HAP-1 (cell line): Measurements from ENCODE around the gene ACTL6B.
"Not testable (repeated sequence)": the region's sequence is repeated elsewhere in the genome, so short reads cannot be mapped to it uniquely, and the experiment has no call there.

Source experiments
- DNase-seq, 2 experiments: peaks; one replicate each; pipeline ENCODE4 v3.0.0-alpha.2; 2016 to 2020; ENCODE audit warnings: low spot score in 2 of 2
- H3K27me3 ChIP-seq: fragments of 250-450 bp; sonication (Bioruptor Pico); 2 replicates; pipeline ENCODE4 v1.5.1; 2020; ENCODE audit warnings: low read depth, mild to moderate bottlenecking, moderate library complexity
- H3K36me3 ChIP-seq: fragments of 250-450 bp; sonication (Bioruptor Pico); replicated peaks from 2 replicates; pipeline ENCODE4 v1.5.1; 2020; ENCODE audit warnings: mild to moderate bottlenecking
- H3K4me1 ChIP-seq: fragments of 250-450 bp; sonication (Bioruptor Pico); 2 replicates; pipeline ENCODE4 v1.5.1; 2020; ENCODE audit warnings: mild to moderate bottlenecking
- H3K4me3 ChIP-seq: fragments of 250-450 bp; sonication (Bioruptor Pico); 2 replicates; pipeline ENCODE4 v1.5.1; 2020; ENCODE audit warnings: mild to moderate bottlenecking, moderate library complexity
- H3K9me3 ChIP-seq: fragments of 250-450 bp; sonication (Bioruptor Pico); 2 replicates; pipeline ENCODE4 v1.5.1; 2020; ENCODE audit warnings: mild to moderate bottlenecking, moderate library complexity
- in situ Hi-C: fragments of 300-500 bp; cut with MboI; formaldehyde crosslinking; loops from 3 replicates; pipeline ENCODE4 v1.14.3; 2020; ENCODE audit warnings: low sequenced_read_pairs, inconsistent platforms, mixed read lengths

Gene ACTL6B

DNA sequence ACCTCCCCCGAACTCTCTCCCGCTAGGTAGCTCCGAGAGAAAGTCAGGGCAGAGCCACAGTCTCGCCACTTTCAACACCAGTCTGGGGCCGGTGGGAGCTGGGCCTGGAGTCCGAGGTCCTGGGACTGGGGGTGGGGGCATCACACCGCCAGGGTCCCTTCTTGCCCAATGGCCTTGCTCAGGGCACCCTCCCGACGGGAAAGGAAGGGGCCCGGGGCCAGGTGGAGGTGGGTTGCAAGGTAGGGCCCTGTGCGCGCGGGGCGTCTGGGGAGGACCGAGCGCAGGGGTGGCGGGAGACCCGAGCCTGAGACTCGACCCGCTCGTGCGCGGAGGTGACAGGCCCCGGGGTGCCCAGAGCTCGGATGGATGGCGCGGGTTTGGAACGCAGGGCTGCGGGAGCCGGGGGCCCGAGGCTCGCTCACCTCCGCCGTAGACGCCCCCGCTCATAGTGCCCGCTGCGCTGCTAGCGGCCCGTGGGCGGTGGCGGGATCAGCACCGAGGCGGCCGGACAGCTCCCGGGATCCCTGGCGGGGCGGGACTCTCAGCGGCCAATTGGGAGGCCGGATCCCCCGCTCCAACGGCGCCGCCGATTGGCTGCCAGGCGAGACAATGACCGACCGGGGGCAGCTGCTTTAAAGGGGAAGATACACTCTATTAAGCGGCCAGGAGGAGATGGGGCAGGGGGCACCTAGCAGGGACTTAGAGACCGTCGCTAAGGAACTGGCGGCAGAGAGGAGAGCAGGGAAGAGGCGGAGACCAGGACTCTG lies at the start of gene ACTL6B:
TSS of gene ACTL6B (minus strand) at position 541 of the 767 bp plus-strand sequence. CDS start at position 447, 94 bp downstream.
- no peaks in the 10 kb centered on the region for H3K9me3 ChIP-seq
- H3K4me1 ChIP-seq = no peaks in the 10 kb centered on the region
- in situ Hi-C loops = no loop called here
- H3K27me3 ChIP-seq = no peaks in the 10 kb centered on the region
- no peak within 1 kb of the TSS for H3K4me3 ChIP-seq
- H3K36me3 ChIP-seq = no peaks in the 10 kb centered on the region
- DNase-seq = peak; percentile 42 to 87

DNA sequence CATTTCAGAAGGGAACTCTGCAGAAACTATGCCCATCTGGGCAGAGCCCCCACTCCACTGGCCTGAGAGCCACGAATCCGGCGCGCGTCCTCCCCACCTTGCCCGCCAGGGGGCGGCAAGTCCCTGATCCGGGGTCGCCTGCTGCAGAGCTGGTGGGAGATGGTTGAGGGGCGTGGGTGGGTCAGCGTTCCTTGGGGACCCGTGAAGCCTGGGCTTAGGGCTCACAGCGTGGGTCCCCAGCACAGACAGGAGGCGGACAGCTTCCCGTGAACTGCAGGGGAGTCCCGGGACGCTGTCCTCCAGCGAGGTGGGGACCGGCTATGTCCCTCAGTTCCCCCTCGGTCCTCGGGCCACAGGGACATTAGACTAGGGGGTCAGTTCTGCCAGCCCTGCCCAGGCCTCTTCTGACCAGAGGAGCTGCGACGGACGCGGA lies 49.1 kb upstream of the ACTL6B start:
- H3K4me1 ChIP-seq = peaks cover 10% of the 10 kb centered on the region
- peak overlapping the region; percentile 99 for H3K4me3 ChIP-seq
- in situ Hi-C loops = loop anchor here (5.0 kb wide), 1 partner anchor 147 kb away; the partner anchor contains the start of gene SLC12A9
- no peaks in the 10 kb centered on the region for H3K9me3 ChIP-seq
- peak; percentile 28 to 92 for DNase-seq
- H3K27me3 ChIP-seq = no peaks in the 10 kb centered on the region; the same call in 1 of the 2 replicates
- peaks cover 22% of the 10 kb centered on the region for H3K36me3 ChIP-seq

DNA sequence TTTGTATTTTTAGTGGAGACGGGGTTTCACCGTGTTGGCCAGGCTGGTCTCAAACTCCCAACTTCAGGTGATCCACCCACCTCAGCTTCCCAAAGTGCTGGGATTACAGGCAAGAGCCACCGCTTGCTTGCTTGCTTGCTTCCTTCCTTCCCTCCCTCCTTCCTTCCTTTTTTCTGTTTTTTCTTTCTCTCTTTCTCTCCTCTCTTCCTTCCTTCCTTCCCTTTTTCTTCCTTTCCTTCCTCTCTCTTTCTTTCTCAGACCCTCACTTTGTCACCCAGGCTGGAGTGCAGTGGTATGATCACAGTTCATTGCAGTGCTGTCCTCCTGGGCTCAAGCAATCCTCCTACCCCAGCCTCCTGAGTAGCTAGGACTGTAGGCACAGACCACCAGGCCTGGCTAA lies 44.8 kb upstream of the ACTL6B start:
- H3K36me3 ChIP-seq, in situ Hi-C loops, DNase-seq, H3K9me3 ChIP-seq, H3K27me3 ChIP-seq, H3K4me1 ChIP-seq, H3K4me3 ChIP-seq: not testable (repeated sequence)

DNA sequence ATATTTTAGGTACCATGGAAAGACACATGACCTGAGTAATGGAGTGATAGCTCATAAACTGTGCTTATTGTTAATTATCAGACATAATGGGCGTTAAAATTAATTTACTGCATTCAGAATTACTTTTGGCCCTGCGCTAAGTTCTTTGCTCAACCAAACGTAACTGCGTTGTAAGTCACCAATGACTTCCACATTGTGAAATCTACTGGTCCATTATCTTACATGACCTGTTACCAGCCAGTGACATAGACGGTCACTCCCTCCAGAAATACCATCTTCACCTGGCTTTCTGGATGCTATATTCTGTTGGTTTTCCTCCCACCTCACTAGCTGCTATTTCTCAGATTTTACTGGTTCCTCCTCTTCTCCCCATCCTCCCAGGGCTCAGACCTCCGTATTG lies 42.8 kb upstream of the ACTL6B start:
- in situ Hi-C loops = no loop called here
- Histone ChIP-seq H3K4me3 (no peak overlapping the region), H3K4me1 (peaks cover 8% of the 10 kb centered on the region; the same call in 1 of the 2 replicates), H3K36me3 (no peaks in the 10 kb centered on the region), H3K27me3 (no peaks in the 10 kb centered on the region; the same call in 1 of the 2 replicates), H3K9me3 (no peaks in the 10 kb centered on the region)
- no peak for DNase-seq

DNA sequence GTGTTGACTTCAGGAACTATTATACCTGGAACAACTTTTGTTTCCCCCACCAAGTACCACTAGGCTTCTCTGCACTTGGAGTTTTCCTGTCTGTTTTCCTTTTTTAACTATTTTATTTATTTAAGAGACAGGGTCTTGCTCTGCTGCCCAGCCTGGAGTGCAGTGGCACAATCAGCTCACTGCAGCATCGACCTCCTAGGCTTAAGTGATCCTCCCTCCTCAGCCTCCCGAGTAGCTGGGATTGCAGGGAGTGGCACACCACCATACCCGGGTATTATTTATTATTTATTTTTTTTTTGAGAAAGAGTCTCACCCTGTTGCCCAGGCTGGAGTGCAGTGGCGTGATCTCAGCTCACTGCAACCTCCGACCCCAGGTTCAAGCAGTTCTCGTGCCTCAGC lies 39.9 kb upstream of the ACTL6B start:
- no peaks in the 10 kb centered on the region; the same call in 1 of the 2 replicates for H3K27me3 ChIP-seq
- DNase-seq = no peak
- H3K9me3 ChIP-seq = no peaks in the 10 kb centered on the region
- peaks cover 1% of the 10 kb centered on the region for H3K36me3 ChIP-seq
- peaks cover 21% of the 10 kb centered on the region for H3K4me1 ChIP-seq
- in situ Hi-C loops = no loop called here
- H3K4me3 ChIP-seq = no peak overlapping the region

DNA sequence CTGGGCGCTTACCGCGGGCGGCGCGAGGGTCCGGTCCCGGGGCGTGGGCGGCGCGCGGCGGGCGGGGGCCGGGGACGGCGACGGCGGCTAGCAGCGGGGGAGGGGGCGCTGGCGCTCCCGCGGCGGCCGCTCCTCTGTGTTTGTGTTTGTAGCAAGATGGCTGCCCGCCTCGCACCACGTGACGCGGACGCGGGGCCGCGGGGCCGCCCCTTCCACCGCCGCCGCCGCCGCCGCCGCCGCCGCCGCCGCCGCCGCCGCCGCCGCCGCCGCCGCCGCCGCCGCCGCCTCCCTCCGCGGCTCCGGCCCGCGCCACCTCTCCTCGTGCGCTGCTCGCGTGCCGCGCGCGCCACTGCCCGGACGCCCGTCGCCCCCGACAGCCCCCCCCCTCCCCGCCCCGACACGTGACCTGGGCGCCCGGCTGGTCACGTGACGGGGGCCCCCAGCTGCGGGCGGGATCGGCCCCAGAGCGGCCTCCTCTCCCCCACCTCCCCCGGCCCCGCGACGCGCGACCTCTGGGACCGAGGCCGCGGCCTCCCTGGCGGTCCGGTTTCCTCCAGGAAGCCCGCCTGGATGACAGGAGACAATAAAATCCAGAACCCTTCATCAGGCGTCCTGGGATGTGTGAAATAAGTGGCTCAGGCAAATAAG lies 38.0 kb upstream of the ACTL6B start, which contains the start of gene GIGYF1:
TSS of gene GIGYF1 (minus strand) at position 153 of the 648 bp plus-strand sequence. CDS start 6,012 bp downstream, outside the sequence.
- Histone ChIP-seq H3K4me3 (peak within 1 kb of the TSS; percentile 74), H3K27me3 (no peaks in the 10 kb centered on the region), H3K4me1 (peaks cover 21% of the 10 kb centered on the region), H3K9me3 (no peaks in the 10 kb centered on the region), H3K36me3 (peaks cover 11% of the 10 kb centered on the region)
- DNase-seq = peak; percentile 53 to 84
- in situ Hi-C loops = no loop called here

DNA sequence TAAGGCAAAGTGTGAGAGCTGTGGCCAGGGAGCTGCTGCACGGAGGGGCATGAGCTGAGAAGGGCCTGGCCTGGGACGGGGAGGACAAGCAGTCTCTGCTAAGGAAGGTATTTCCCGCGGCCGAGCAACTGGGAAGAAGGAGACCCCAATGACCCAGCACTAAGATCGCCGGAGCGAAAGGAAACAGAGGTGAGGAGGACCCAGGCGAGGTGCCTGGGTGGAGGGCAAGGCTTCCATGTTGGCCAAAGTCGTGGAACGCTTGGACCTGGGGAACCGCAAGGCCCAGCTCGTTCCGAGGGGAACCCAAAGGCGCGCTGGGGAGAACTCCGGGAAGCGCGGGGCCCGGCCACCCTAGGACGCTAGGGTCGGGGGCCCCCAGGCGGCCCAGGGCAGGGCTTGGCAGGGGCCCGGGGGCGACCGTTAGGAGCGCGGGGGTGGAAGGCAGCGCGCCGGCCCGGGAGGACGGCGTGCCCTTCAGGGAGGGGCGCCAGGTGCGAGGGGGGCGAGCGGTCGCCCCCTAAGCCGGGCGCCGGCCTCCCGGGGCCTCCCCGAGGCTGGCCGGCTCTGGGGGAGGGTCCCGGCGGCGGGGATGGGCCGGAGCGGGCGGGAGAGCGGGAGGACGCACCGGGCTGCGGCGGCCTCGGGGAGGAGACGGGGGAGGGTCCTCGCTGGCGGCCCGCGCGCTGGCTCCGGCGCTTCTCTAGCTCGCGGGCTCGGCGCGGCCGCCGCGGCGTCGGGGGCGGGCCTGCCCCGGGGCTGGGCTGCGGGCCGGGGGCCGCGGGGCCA lies 37.3 kb upstream of the ACTL6B start:
- H3K27me3 ChIP-seq = no peaks in the 10 kb centered on the region
- H3K9me3 ChIP-seq = no peaks in the 10 kb centered on the region
- no peak for DNase-seq
- H3K36me3 ChIP-seq = peaks cover 18% of the 10 kb centered on the region
- peak overlapping the region; percentile 74 for H3K4me3 ChIP-seq
- in situ Hi-C loops = no loop called here
- H3K4me1 ChIP-seq = peaks cover 21% of the 10 kb centered on the region

DNA sequence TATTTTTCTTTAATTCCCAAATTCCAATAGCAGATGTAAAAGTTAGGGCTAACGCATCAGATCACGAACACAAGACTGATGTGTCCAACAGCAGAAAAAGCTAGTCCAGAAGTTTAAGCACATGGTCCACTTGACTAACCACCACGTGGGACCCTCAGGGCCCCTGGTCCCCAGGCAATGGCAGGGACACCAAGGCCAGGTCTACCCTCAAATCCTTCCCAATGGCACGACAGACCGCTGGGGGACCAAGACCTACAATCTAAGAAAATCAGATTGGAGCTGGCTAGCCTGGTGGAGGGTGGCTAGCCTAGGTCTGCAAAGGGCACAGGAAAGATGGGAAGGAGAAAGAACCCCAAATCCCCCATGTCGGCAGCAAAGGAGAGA lies 36.3 kb upstream of the ACTL6B start:
- Histone ChIP-seq H3K27me3 (no peaks in the 10 kb centered on the region), H3K4me1 (peaks cover 21% of the 10 kb centered on the region), H3K9me3 (no peaks in the 10 kb centered on the region), H3K4me3 (peak overlapping the region; percentile 74), H3K36me3 (peaks cover 28% of the 10 kb centered on the region)
- in situ Hi-C loops = no loop called here
- DNase-seq = no peak

DNA sequence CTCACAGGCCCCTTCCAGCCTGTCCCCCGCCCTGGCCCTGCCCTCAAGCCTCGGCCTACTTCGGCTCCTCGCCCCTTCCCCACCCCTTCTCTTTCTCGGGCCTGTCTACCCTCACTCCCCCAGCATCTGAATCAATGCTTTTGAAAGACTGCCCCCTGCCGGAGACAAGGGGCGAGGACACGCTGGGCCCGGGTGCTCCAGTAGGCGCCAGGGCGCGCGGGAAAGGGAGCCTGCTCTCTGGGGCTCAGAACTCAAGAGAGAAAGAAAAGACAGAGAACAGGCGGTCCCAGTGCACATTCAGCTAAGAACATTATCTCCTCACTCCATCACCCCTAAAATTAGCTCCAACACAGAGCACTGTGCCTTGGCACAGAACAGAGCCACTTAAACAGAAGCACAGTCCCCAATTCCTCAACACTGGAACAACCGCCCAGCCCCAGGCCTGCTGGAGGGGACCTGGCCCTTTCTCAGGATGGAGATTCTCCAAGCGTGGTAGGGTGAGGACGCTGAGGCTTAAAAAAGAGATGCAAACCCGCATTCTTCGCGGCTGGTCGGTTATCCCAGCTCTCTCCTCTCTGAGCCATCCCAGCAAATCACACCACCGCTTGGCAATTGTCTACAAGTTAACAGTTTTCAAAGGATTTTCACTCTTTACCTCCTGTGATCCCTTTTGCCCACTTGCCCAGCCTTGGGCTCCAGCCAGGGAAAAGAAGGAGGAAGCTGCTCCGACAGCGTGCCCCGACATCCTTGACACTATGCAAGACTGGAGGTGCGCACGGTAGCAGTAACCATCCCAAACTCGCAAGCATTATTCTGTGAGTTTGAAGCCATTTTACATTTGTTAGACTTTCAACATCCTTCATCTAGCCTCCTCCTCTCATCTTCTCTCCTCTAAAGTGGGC lies 35.7 kb upstream of the ACTL6B start:
- in situ Hi-C loops = no loop called here
- Histone ChIP-seq H3K27me3 (no peaks in the 10 kb centered on the region), H3K9me3 (no peaks in the 10 kb centered on the region), H3K4me1 (peaks cover 21% of the 10 kb centered on the region), H3K4me3 (peak overlapping the region; percentile 74), H3K36me3 (peaks cover 32% of the 10 kb centered on the region)
- peak; percentile 76 to 92 for DNase-seq

DNA sequence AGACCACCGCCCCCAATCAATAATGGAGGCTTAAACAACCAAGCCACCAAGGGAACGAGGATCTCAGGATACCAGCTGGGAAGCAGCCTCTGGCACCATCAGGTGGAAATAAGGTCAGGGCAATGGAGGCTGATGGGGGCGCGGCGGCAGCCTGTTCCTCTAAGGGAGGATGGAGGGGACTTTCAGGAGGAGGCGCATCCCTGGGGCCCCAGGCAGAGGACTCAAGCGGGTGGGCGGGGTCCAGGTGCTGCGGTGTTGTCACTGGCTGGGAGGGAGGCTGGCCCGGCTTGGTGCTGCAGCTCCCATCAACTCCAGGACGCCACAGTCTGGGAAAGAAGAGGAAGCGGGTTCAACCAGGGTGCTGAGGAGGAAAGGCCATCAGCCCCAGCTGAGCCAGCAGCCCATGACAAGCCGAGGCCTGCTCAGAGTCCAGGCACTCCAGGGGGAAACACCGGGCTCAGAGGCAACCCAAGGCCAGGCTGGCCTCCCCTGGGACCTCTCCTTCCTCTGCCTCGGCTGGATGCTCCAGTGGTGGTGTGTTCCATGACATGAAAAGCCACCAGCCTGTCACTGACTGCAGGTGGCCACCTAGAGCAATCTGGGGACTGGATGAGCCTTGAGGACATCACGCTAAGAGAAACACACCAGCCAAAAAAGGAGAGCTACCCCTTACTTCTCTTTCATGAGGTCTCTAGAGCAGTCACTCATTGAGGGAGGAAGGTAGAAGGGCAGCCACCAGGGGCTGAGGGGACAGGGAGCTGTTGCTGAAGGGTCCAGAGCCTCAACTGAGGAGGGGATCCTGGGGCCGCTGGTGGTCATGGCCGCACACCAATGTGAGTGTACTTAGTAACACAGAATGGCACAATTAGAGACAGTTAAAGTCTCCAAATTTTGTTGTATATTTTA lies 33.2 kb upstream of the ACTL6B start:
- H3K36me3 ChIP-seq = peaks cover 55% of the 10 kb centered on the region
- H3K4me3 ChIP-seq = no peak overlapping the region
- H3K27me3 ChIP-seq = no peaks in the 10 kb centered on the region
- DNase-seq = no peak
- H3K9me3 ChIP-seq = no peaks in the 10 kb centered on the region
- H3K4me1 ChIP-seq = peaks cover 14% of the 10 kb centered on the region
- in situ Hi-C loops = no loop called here

DNA sequence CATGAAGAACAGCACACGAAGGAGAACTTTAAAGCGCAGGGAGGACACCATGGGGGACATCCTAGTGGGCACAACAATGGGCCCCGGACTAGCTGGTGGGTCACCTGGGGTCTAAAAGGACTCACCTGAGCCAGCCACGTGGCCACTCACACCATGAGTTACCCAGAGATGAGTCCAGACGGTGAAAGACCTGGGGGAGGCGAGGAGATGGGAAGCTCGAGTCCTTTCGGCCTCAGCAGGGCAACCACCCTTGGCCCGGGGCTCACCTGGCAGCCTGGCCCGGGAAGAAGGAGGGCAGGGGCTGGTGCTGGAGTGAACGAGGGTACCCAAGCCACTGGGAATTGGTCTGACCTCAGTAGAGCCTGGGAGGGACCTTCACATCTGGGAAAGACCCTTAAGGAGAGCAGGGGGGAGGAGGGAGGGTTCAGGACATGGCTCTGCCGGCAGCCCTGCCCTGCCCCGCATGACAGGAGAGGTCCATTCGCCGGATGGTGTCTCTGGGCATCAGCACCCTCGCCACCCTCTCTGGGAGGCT lies 32.1 kb upstream of the ACTL6B start:
- no peaks in the 10 kb centered on the region for H3K27me3 ChIP-seq
- no peak for DNase-seq
- no peak overlapping the region for H3K4me3 ChIP-seq
- in situ Hi-C loops = no loop called here
- peaks cover 13% of the 10 kb centered on the region for H3K4me1 ChIP-seq
- H3K36me3 ChIP-seq = peaks cover 66% of the 10 kb centered on the region
- no peaks in the 10 kb centered on the region for H3K9me3 ChIP-seq

DNA sequence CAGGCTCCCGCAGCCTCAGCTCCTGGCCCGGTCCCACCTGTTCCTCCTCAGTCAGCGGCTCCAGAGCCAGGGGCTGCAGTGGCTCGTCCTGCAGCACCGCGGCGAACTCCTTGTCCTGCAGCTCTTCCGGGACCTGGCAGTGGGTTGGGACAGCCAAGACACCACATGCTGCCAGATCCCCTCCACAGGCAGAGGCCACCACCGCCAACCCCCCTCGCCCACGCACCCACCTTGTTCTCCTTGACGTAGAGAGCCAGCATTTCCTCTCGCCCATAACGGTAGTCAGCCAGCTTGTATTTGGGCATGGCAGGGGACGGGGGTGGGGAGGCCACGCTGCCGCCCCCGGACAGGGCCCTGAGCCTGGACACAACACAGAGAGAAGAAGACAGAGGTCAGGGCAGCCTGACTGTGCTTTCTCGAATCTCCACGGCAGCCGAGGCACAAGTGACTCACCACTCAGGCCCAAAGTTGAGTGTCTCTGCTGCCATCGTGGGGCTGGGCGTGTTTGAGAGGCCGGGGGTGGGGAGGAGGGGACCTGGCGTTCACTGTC lies 31.6 kb upstream of the ACTL6B start:
- in situ Hi-C loops = no loop called here
- Histone ChIP-seq H3K4me1 (peaks cover 13% of the 10 kb centered on the region), H3K27me3 (no peaks in the 10 kb centered on the region), H3K4me3 (no peak overlapping the region), H3K36me3 (peaks cover 72% of the 10 kb centered on the region), H3K9me3 (no peaks in the 10 kb centered on the region)
- DNase-seq = no peak
